ENCODE measurements around the gene ZFYVE28.

Gene ZFYVE28

GRCh38 chr4:2347190-2347589, 71.3 kb downstream of the ZFYVE28 start:
- DNase-seq, result no peak

DNA sequence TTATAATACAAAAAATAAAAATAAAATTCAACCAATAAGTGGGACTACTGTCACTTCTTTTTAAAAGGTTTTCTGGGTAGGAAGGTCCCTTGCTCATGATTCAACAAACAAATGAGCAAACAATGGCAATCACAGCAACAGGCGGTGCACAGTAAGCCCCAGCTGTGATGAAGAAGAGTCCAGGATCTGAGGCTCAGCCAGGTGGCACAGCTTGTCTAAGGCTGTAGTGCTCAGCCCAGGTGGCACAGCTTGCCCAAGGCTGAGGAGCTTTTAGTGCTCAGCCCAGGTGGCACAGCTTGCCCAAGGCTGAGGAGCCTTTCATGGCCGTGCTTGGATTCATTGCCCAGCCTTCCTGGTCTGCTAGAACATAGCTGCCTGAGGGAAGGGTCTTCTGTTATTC, 75.0 kb downstream of the ZFYVE28 start:
- DNase-seq, result no peak

DNA sequence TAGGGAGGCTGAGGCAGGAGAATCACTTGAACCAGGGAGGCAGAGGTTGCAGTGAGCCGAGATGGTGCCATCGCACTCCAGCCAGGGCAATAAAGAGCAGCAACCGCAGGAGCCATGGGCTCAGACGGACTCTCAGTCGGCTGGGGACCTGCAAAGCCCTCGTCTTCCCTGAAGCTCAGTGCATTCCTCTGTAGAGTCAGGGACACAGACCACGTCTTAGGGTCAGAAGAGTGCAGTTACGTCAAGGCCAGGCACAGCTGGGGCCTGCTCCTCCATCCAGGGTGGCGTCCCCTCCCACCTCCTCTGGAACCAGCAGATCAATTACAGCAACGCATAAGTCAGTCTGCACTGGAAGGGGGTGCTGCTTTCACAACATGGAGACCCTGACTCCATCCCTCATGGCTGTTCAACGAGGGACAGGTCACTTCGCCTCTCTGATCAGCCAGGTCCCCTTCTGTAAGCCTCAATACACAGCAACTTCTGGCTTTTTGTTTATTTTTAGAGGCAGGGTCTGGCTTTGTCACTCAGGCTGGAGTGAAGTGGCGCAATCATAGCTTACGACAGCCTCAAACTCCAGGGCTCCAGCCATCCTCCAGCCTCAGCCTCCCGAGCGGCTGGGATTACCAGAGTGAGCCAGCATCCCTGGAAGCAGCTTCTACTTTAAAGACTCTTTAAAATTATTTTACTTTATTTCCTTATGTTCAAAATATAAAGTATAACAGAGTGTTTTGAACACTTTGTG, 76.4 kb downstream of the ZFYVE28 start:
- no peak for DNase-seq

GRCh38 chr4:2341261-2341841, 77.1 kb downstream of the ZFYVE28 start:
- DNase-seq, result no peak

- DNase-seq, result no peak
Observed at GRCh38 chr4:2340272-2341061, 78.0 kb downstream of the ZFYVE28 start.

GRCh38 chr4:2339458-2340271, 78.8 kb downstream of the ZFYVE28 start:
- no peak for DNase-seq

GRCh38 chr4:2338754-2339457, 79.5 kb downstream of the ZFYVE28 start:
- DNase-seq, result no peak

DNA sequence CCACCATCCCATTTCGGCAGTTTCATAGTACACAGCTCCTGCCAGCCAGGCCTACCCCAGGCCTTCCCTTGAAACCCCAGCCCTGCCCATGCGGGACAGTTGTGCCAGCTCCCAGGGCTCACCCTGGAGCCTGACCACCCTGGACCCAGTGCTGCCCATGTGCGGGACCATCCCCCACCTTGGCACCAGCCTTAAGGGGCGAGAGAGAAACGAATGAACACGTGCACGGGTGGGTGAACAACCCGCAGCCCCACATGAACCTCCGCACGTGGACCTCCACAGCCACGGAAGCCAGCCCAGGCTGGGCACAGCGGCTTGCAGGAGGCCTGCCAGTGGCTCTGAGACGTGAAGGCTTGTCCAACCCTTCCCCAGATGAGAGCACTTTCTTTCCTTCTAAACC, 80.5 kb downstream of the ZFYVE28 start:
- DNase-seq, result no peak

- DNase-seq, result no peak
Observed at GRCh38 chr4:2337131-2337723, 81.2 kb downstream of the ZFYVE28 start.

- no peak for DNase-seq
Observed at GRCh38 chr4:2336659-2337058, 81.8 kb downstream of the ZFYVE28 start.

DNA sequence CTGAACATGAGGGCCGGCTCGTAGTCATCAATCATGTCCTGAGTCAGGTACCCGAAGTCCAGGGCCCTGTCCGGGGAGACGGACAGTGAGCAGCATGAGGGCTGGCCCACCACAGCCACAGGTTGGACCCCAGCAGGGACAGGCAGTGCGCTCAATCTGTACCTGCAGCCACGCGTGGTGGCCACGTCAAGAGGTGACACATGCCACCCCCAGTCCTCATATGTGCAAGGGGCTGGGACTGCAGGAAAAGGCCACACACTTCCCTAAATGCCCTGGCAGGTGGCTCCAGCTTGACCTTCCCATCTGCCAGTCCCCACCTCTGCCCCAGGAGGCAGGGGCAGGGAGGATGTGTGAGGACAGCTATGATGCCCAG, 82.7 kb downstream of the ZFYVE28 start:
- DNase-seq, result no peak

GRCh38 chr4:2334826-2335728, 83.4 kb downstream of the ZFYVE28 start:
- no peak for DNase-seq

DNA sequence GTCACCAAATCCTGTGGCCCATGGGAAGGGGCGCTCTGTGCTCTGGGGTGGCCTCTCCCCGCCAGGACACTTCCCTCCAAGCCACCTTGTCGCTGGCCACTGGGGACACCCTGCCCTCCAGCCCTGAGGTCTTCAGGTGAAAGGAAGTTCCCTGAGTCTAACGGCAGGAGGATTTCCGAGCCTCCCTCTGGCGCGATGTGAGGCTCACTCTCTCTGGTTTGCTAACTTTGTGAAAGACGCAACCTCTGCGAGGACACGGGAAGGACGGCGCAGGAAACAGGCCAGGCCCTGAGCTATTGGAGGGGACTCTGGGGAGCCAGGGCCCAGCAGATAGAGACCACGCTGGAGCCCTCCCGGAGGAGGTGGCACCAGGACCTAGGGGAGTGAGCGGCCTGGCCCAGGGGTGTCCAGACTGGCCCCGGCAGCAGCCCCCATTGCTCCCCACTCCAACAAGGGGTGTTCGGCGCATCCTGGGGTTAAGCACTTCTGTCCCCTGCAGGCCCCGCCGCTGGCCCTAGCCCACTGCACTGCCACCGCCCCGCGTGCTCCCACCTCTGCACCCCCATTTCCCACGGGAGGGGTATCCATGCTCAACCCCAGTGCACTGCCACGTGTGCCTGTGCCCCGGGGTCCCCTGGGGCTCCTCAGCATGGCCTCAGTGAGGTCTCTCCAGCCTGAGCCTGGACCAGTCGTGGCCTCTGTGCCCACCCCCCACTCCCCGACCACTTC, 84.4 kb downstream of the ZFYVE28 start:
- DNase-seq, result no peak

- DNase-seq, result peak; percentile 18
Observed at GRCh38 chr4:2333356-2333841, 85.0 kb downstream of the ZFYVE28 start.

DNA sequence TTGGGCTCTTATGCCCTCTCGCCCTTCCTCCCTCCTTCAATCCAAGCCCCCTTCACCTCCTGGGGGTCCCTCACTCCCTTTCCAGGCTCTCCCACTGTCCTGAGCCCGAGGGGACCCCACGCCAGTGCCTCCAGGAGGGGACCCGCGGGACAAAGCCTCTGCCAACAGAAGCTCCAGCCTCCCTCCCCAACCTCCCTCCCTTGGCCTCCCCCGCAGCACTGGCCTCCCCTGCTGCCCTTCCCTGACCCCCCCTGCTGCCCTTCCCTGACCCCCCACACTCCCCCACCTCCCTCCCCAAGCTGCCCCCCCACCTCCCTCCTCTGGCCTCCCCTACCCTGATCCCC, 85.5 kb downstream of the ZFYVE28 start:
- DNase-seq, result no peak

DNA sequence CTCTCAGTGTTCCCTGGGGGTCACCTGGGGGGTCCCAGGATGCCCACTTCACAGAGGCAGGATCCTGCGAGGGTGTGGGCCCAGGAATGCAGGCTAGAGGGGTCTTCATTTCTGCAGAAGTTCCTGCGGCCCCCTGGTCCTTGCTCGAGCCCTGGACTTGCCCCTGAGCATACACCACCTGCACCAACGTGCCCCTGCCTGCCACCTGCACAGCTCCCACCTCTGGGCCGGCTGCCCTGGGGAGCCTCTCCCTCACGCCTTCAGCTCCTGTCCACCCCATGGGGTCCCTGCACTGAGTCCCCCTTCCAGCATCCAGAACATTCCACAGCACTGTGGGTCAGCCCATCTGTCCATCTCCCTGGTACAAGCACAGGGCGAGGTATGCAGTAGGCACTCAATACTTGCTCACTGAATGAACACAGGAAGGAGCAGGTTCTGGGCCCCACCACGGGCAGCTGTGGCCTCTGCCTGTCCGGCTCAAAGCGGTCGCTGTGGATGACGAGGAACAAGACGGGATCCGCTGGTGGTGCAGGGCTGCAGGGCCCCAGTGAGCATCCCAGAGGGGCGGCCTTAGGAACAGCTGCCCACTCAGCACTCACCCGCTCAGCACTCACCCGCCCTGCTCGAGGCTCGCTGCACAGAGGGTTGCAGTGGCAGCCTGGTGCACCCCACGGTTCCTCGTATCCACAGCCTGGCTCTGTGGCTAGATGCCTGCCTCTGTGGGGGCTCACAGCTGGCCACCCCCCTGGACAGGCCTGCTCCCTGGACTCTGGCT, 86.1 kb downstream of the ZFYVE28 start:
- no peak for DNase-seq

DNA sequence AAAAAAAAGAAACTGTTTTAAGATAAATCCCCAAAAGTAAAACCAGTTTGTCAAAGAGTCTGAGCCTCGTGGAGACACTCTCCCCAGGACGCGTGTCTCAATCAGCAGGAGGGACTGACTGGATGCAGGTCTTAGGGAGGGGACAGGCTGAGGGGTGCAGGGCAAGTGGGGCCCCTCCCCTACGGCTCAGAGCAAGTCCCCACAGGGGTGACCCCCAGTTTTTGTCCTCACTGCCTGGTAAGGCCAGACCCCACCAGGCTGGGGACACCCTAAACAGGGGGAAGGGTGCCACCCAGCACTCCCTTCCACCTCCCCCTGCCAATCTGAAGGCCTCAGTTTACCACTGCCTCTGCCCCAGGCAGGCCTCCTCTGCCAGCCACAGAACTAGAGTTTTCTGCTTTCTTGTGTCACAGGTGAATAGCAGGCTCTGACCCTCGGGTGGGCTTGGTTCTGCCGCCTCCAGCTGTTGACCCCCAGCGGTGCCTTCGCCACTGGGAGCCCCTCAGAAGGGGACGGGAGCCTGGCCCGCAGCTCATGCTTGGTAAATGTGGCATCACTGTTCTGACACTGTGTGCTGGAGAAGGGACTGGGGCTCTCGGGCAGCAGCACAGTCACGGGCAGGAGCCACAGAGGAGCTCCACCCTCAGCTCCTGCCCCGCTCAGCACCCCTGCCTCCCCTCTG, 86.8 kb downstream of the ZFYVE28 start:
- DNase-seq, result no peak

DNA sequence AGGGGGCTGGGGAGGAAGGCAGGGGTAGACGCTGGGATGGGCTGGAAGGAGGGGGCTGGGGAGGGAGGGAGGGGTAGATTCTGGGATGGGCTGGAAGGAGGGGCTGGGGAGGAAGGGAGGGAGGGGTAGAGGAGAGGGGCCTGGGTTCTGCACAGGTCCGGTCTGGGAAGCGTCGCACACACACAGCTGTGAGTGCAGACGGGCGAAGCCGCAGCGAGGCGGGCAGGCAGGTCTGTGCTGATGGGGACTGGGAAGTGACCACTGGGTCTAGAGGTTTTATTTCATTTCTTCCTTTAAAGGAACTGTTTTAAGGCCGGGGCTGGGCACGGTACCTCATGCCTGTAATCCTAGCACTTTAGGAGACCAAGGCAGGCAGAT, 87.4 kb downstream of the ZFYVE28 start:
- DNase-seq, result no peak
